WTC11 (cell line): ENCODE data around the gene MYMX.

Experiments used
- CTCF ChIP-seq: fragments of 200-600 bp; IDR thresholded peaks from 2 replicates; pipeline ENCODE4 v1.8.0; 2022; ENCODE audit warnings: antibody characterized with exemption
- FOXP4 ChIP-seq: sonication (generic); formaldehyde crosslinking; IDR thresholded peaks from 2 replicates; pipeline ENCODE4 v1.8.0; 2022; ENCODE audit warnings: mild to moderate bottlenecking, missing genetic modification reagents
- KAT7 ChIP-seq: sonication (generic); formaldehyde crosslinking; IDR thresholded peaks from 2 replicates; pipeline ENCODE4 v1.8.1; 2023; ENCODE audit warnings: missing genetic modification reagents, mild to moderate bottlenecking, borderline replicate concordance
- TF ChIP-seq, protein P1 (sequence below): sonication (generic); formaldehyde crosslinking; conservative IDR thresholded peaks from 2 replicates; pipeline ENCODE4 v1.8.1; 2022; ENCODE audit warnings: mild to moderate bottlenecking, missing genetic modification reagents
- TF ChIP-seq, protein P2 (sequence below): sonication (generic); formaldehyde crosslinking; IDR thresholded peaks from 2 replicates; pipeline ENCODE4 v1.8.0; 2022; ENCODE audit warnings: mild to moderate bottlenecking, missing genetic modification reagents

- TF ChIP-seq CTCF (no peak), FOXP4 (no peak), KAT7 (no peak)
- TF ChIP-seq, protein P1, sequence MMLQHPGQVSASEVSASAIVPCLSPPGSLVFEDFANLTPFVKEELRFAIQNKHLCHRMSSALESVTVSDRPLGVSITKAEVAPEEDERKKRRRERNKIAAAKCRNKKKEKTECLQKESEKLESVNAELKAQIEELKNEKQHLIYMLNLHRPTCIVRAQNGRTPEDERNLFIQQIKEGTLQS: no peak
- TF ChIP-seq, protein P2, sequence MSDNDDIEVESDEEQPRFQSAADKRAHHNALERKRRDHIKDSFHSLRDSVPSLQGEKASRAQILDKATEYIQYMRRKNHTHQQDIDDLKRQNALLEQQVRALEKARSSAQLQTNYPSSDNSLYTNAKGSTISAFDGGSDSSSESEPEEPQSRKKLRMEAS (CRISPR knock-in tag): no peak
Measured at GRCh38 chr6:44201200-44201599, 15.5 kb upstream of the MYMX start.
